ENCODE results near the gene ZDHHC18.

DNA sequence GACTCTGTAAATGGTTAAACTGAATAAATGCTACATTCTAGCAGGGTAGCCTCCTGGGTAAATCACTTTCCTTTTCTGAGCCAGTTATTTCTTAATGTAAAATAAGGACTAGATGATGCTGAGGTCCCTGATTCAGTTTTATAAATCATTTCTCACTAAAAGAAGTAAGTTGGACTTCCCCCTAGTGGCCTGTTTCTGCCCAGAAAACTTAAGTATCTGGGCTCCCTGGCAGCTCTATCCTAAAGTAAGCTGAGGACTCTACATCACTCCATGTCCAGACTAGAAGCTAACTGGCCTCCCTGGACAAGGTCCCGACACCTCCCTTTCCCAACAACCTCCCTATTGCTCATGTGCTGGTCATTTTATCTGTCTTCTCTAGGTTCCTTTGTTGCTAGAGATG is 60.6 kb downstream of the ZDHHC18 start:
- TF ChIP-seq POLR2A (IDR thresholded peaks at IDR 0.05; ENCODE audit: low read length) (no peak), GATA1 (IDR thresholded peaks at IDR 0.05; ENCODE audit: low read depth, low read length) (no peak)
